Right atrium auricular region (tissue), 2 donors: ENCODE measurements around the gene CDYL2. TPM values are rescaled to one million over a fixed set of nuclear protein-coding genes. Genes with fewer than 3 reads are reported as not detected.
"Not testable (repeated sequence)": the region's sequence is repeated elsewhere in the genome, so short reads cannot be mapped to it uniquely, and the experiment has no call there.

Experiments used
- DNase-seq: peaks from one replicate; pipeline ENCODE4 v3.0.0-alpha.2; 2019; ENCODE audit warnings: low spot score
- H3K27ac ChIP-seq, 2 donors: fragments of 200-600 bp; sonication (generic); 1 replicate in 1 of 2; 2 replicates in 1 of 2; pipeline ENCODE4 v1.5.1; 2016 to 2019
- H3K27me3 ChIP-seq, 2 donors: fragments of 200-600 bp; sonication (generic); one replicate each; pipeline versions ENCODE4 v1.5.1 to v1.6.0; 2017 to 2019
- H3K36me3 ChIP-seq: fragments of 200-600 bp; sonication (generic); one replicate; pipeline ENCODE4 v1.5.1; 2016
- H3K4me1 ChIP-seq, 2 donors: fragments of 200-600 bp; sonication (generic); one replicate each; pipeline versions ENCODE4 v1.5.1 to v1.6.0; 2017 to 2019
- H3K4me3 ChIP-seq, 2 donors: fragments of 200-600 bp; sonication (generic); 1 replicate in 1 of 2; 2 replicates in 1 of 2; pipeline ENCODE4 v1.5.1; 2017 to 2019; ENCODE audit warnings: mild to moderate bottlenecking in 1 of 2, moderate library complexity in 1 of 2
- H3K9me3 ChIP-seq, 2 donors: fragments of 200-600 bp; sonication (generic); one replicate each; pipeline ENCODE4 v1.5.1; 2019
- CTCF ChIP-seq, 2 donors: fragments of 200-600 bp; sonication (generic); IDR thresholded peaks; one replicate each; pipeline ENCODE4 v1.5.1; 2019; ENCODE audit warnings: antibody characterized with exemption in 2 of 2
- total RNA-seq, 2 donors: library from RNA; depleted of rRNA; stranded (reverse); fragments of >200 nt; gene quantifications; one replicate each; pipeline ENCODE4 v1.1.0, GENCODE V29; 2016

CDYL2 gene
- total RNA-seq, 2 donors from 2014 or later = 1.4 to 2.9 TPM

- TF ChIP-seq CTCF (IDR thresholded peaks at IDR 0.05) = no peak
- H3K27ac ChIP-seq = no peak overlapping the region
- H3K27me3 ChIP-seq = no peaks in the 10 kb centered on the region
- H3K36me3 ChIP-seq = no peaks in the 10 kb centered on the region
- no peaks in the 10 kb centered on the region for H3K4me1 ChIP-seq
- H3K9me3 ChIP-seq = peaks cover 0 to 23% of the 10 kb centered on the region in 2 donors
- H3K4me3 ChIP-seq = no peak overlapping the region
- no peak for DNase-seq
Measured at GRCh38 chr16:80733407-80733806, 71.0 kb downstream of the CDYL2 start.

DNA sequence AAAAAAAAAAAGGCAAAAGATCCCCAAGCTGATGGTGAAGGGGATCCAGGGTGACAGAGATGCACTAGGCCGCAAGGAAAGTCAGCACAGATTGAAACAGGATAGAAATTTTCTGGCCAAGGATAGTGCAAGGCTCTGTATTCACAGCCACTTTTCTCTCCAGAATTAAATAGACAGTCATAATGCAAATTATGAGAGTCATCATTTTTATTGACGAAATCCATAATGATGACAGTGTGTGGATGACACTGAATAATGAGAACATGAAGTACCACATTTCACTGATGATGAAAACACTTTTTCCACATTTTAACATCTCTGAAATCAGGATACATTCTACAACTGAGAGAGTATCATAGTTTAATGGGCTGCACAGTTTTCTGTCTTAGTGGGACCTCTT, 72.5 kb downstream of the CDYL2 start:
- Histone ChIP-seq H3K4me3 (no peak overlapping the region), H3K36me3 (no peaks in the 10 kb centered on the region), H3K9me3 (peaks cover 0 to 19% of the 10 kb centered on the region in 2 donors), H3K4me1 (no peaks in the 10 kb centered on the region), H3K27ac (no peak overlapping the region), H3K27me3 (no peaks in the 10 kb centered on the region)
- DNase-seq = no peak
- TF ChIP-seq CTCF (IDR thresholded peaks at IDR 0.05) = no peak

DNA sequence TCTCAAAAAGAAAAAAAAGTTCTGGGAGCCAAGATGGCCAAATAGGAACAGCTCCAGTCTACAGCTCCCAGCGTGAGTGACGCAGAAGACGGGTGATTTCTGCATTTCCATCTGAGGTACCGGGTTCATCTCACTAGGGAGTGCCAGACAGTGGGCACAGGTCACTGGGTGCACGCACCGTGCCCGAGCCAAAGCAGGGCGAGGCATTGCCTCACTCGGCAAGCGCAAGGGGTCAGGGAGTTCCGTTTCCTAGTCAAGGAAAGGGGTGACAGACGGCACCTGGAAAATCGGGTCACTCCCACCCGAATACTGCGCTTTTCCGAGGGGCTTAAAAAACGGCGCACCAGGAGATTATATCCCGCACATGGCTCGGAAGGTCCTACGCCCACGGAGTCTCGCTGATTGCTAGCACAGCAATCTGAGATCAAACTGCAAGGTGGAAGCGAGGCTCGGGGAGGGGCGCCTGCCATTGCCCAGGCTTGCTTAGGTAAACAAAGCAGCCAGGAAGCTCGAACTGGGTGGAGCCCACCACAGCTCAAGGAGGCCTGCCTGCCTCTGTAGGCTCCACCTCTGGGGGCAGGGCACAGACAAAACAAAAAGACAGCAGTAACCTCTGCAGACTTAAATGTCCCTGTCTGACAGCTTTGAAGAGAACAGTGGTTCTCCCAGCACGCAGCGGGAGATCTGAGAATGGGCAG, 77.2 kb downstream of the CDYL2 start:
- H3K36me3 ChIP-seq, H3K27me3 ChIP-seq, H3K4me1 ChIP-seq, DNase-seq, H3K4me3 ChIP-seq, H3K27ac ChIP-seq: not testable (repeated sequence)
- H3K9me3 ChIP-seq = peaks cover 0 to 21% of the 10 kb centered on the region in 2 donors

DNA sequence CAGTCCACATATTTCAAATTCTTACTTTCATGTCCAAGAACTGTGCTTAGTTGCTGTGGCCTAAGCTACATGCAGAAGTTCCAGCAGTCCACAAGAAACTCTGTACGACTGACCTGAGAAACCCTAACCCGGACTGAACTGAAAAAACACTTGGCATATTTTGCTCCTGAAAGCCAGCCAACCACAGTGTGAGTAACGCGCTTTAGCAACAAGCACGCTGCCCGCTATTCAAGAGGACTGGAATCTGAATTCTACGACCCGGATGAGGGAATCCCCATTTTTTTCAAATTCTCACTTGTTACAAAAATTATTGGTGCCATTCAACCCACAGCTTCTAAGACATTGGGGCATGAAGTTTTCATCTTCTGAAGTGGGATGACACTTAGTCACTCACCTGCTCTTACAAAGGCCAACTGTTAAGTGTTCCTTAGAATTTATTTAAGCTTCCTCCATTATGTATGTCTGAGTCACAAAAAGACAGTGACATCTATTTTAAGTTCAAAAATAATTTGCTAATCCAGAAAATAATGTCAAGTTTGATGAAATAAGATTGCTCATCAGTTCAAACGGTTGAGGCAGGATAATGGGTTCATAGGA, 78.7 kb downstream of the CDYL2 start:
- no peaks in the 10 kb centered on the region for H3K36me3 ChIP-seq

DNA sequence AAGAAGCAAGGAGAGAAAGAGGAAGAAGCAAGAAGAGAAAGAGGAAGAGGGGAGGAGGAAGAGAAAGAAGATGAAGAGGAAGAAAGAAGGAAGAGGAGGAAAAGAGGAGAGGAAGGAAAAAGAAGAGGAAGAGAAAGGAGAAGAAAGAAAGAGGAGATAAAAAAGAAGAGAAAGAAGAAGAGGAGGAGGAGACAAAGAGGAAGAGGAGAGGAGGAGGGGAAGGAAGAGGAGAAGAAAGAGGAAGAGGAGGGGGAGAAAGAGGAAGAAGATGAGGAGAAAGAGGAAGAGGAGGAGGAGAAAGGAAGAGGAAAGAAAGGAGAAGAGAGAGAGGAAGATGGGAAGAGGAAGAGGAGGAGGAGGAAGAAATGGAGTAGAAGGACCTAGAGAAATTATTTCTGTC, 80.4 kb downstream of the CDYL2 start:
- TF ChIP-seq CTCF (IDR thresholded peaks at IDR 0.05) = no peak
- no peaks in the 10 kb centered on the region for H3K27me3 ChIP-seq
- DNase-seq = no peak
- peaks cover 0 to 9% of the 10 kb centered on the region in 2 donors for H3K9me3 ChIP-seq
- H3K36me3 ChIP-seq = no peaks in the 10 kb centered on the region
- H3K4me3 ChIP-seq = no peak overlapping the region
- H3K4me1 ChIP-seq = no peaks in the 10 kb centered on the region
- no peak overlapping the region for H3K27ac ChIP-seq

More for the DNA sequence above, 78.7 kb downstream of the CDYL2 start:
- Histone ChIP-seq H3K9me3 (peaks cover 0 to 9% of the 10 kb centered on the region in 2 donors), H3K27me3 (no peaks in the 10 kb centered on the region), H3K4me1 (no peaks in the 10 kb centered on the region), H3K4me3 (no peak overlapping the region), H3K27ac (no peak overlapping the region)
- no peak for TF ChIP-seq CTCF (IDR thresholded peaks at IDR 0.05)
- no peak for DNase-seq

GRCh38 chr16:80723091-80723490, 81.3 kb downstream of the CDYL2 start:
- no peak for DNase-seq
- H3K4me3 ChIP-seq = no peak overlapping the region
- peaks cover 0 to 9% of the 10 kb centered on the region in 2 donors for H3K9me3 ChIP-seq
- no peaks in the 10 kb centered on the region for H3K36me3 ChIP-seq
- TF ChIP-seq CTCF (IDR thresholded peaks at IDR 0.05) = no peak
- no peaks in the 10 kb centered on the region for H3K27me3 ChIP-seq
- H3K4me1 ChIP-seq = no peaks in the 10 kb centered on the region
- no peak overlapping the region for H3K27ac ChIP-seq
